Suppressor macrophage (primary cell): ENCODE measurements around the gene HSFX3.
A peak's percentile ranks its signal among the peaks of the same experiment; 100 is the strongest.
"Not testable (repeated sequence)": the region's sequence is repeated elsewhere in the genome, so short reads cannot be mapped to it uniquely, and the experiment has no call there.

Experiments
- DNase-seq, 4 experiments: peaks; one replicate each; pipeline ENCODE4 v3.0.0-alpha.2; 2020 to 2022
- total RNA-seq, 17 experiments: gene quantifications; one replicate each; lab custom pipeline; 2026; ENCODE audit warnings: mixed read lengths in 6 of 17, inconsistent platforms in 3 of 17; lab: John Stamatoyannopoulos, UW

The HSFX3 gene, protein sequence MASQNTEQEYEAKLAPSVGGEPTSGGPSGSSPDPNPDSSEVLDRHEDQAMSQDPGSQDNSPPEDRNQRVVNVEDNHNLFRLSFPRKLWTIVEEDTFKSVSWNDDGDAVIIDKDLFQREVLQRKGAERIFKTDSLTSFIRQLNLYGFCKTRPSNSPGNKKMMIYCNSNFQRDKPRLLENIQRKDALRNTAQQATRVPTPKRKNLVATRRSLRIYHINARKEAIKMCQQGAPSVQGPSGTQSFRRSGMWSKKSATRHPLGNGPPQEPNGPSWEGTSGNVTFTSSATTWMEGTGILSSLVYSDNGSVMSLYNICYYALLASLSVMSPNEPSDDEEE
- total RNA-seq, result 0 reads per million in 17 experiments

DNA sequence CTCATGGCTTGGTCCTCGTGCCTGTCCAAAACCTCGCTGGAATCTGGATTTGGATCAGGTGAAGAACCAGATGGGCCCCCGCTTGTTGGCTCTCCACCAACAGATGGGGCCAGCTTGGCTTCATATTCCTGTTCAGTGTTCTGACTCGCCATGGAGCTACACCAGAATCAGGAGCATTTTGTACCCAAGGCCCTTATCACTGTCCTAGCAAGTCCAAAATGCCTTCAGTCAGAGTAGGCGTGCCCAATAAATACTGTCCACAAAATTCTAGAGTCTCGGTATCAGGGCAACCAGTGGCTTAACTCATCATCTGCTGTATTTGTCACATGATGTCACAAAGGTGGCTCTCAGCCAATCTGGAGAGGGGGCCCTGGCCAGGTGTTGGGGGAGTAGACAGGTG, at the start of gene HSFX3:
Gene HSFX3 (minus strand): TSS at position 224 of the 400 bp plus-strand sequence. CDS start 72 bp downstream, at position 152.
- not testable (repeated sequence) for DNase-seq

DNA sequence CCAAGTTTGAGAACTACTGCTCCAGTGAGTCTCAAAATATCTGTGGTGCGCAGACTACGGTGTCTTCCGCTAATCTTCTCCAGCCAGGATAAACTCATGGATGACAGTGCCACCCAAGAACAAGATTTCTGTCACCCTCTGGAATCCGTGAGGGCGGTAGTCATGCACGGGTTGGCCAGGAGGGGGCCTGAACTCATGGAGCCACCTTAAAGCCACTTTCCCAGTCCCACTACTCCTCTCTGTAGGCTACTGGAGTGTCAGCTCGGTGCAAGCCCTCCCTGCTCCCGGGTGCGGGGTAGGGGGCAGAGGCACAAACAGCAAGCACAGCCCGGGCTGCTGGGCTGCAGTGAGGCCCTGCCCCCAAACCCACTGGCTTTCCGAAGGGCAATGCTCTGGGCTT, 48.9 kb upstream of the HSFX3 start:
- DNase-seq, result not testable (repeated sequence)

DNA sequence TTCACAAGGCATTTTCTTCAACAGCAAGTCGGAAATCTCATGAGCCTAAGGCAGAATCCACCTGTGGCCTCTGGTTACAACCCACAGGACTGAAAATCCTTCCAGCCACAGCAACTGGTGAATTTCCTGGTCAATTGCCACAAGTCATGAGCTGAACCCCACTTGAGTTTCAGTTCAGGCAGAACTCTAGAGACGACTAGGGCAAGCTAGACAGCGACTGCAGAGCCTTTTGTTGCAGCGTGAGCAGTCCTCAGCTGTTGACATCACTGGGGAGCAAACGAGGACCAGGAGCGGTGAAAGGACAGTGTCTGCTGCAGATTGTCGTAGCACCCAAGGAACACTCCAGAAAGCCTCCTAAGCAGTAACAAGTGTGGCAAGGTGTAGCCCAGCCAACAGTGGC, 46.2 kb upstream of the HSFX3 start:
- DNase-seq, result not testable (repeated sequence)

DNA sequence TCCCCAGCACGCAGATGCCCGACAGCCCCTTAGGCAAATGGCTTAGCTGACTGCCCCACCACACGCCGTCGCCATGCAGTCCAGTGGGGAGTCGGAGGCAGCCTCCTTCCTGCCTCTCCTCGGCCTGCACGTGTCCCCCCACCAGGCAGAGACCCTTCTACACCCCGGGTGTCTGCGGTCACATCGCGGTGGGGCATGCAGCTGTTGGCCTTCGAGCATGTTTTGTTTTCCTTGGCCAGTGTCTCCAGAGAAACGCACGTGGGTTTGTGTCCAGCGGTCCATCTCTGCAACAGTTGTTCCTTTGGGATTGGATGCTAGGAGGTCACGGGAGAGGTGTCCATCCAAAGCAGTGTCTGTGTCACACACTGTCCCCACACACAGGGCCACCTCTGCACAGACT, 45.5 kb upstream of the HSFX3 start, which contains the start of gene HSFX2:
Gene HSFX2 (minus strand): TSS at position 101 of the 400 bp plus-strand sequence. CDS start 614 bp downstream, outside the sequence.
- not testable (repeated sequence) for DNase-seq

DNA sequence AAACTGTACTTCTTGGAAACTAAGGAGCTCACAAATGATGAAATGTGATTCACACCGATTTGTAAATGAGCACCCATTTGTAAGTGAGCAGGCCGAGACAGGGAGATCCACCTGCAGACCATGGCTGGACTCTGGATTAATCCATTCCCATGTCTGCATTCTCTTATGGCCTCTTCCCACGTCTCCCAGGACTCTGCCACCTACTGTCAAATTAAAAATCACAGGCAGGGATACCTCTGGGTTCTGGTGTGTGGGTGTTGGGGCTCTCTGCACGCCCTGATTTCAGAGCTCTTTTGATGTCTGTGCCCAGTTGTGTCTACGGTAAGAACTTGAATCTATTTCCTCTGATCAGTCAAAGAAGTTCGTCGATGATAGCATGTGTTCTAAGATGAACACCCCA, 41.3 kb upstream of the HSFX3 start:
- not testable (repeated sequence) for DNase-seq

DNA sequence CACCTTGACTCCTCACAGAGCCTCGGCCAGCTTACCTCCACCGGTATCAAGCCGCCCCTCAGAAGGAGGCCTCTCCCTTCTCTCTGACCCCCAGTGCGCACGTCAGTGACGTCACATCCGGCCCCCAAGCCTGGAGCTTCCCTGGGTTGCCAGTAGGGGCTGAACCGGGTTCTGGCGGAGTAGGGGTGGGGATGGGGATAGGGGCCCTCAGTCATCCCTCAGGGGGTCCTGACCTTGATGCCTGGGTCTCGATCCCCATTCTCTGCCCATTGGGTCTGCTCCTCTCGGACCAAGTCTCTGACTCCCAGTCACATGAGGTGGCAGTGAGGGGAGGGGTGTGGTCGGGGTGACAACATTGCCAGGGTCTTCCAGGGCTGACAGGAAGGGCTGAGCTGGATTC, 37.6 kb upstream of the HSFX3 start, which contains the start of gene MAGEA9B:
Gene MAGEA9B (minus strand): TSS at position 101 of the 400 bp plus-strand sequence. CDS start 4,280 bp downstream, outside the sequence.
- DNase-seq, result not testable (repeated sequence)

DNA sequence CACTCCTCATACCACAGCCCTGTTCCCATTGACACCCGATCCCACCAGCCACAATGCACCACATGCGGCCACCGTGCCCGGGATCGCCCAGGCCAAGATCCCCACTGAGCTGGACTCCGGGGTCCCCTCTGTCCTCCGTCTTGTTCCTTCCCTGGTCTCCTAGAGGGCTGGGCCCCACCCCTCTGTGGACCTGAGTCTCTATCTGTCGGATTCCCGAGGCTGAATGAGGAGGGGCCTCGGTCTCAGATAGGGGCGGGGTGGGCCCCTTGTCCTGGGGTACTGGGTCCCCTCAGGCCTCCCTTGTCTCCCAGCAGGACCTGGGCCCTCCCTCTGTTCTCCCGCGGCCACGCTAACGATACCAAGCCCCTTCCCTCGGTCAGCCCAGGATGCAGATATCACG, 35.9 kb upstream of the HSFX3 start:
- not testable (repeated sequence) for DNase-seq

DNA sequence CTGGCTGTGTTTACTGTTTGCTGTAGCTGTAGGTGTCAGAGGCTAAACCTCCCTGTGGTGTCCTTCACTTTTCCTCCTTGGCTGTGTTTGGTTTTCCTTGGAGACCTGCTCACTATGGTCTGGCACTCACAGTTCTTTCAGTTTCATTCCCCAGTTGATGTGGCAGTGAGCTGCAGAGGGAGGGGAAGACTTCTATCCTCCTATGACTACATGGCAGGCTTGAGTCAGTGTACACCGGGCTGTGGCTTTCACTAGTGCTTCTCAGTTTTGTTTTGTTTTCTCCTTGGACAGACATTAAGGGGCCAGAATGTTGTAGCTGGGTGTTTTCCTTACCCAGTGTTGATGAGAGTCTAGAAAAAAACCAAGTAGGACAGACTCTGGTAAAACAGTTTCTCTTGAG, 23.7 kb upstream of the HSFX3 start:
- DNase-seq, result not testable (repeated sequence)

DNA sequence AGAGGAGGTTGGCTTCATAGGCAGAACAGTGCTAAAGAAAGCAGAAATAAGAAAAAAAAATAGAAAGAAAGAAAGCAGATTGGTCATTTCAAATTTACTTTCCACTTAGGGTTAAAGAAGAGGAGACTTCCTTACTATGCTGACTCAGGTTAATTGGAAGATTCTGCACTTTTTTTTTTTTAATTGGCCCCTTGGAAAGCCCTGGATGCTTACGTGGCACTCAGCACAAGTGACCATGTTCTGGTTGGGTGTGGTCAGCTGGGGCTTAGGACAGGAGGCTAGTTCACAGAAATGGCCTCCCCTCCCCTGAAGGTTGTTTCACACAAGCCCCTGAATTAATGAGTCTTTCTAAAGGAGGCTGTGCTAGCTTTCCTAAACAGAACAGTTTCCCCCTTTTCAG, 23.0 kb upstream of the HSFX3 start:
- no peak for DNase-seq

DNA sequence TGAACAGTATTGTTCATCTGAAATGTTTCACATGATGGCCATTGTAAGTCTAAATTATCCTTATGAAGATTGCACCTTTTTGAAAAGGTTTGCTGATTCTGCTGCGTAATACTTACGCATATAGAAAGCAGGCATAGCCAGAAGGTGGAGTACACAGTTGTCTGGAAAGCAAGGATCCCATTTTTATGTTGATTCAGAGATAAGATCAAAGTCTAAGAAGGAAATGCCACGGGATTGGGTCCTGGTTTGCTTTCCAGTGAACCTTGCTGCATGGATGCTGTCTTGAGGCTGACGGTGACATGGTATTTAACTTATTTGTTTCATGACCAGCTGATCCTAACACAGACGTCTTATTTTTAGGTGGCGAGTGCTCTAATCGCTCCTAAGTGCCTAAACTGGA, 22.0 kb upstream of the HSFX3 start:
- DNase-seq, result no peak

DNA sequence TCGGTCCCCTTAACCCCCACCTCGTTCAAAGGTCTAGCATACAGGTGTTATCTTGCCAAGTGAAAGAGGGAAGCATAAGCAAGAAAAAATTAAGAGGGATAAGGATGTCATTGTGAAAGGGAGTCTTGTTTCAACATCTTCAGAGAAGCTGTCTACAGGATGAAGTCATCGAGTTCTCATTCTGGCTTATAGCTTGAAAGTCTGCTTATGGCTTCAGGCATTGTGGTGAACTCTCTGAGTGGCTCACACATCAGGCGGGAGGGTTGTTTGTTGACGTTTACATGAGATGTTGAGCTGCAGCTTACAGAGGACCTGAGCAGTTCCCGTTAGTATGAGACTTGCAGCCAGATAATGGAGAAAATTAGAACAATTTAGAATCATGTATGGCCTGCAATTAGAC, 20.9 kb upstream of the HSFX3 start:
- DNase-seq, result peak in 2 of 4 experiments; percentile 2 to 3

DNA sequence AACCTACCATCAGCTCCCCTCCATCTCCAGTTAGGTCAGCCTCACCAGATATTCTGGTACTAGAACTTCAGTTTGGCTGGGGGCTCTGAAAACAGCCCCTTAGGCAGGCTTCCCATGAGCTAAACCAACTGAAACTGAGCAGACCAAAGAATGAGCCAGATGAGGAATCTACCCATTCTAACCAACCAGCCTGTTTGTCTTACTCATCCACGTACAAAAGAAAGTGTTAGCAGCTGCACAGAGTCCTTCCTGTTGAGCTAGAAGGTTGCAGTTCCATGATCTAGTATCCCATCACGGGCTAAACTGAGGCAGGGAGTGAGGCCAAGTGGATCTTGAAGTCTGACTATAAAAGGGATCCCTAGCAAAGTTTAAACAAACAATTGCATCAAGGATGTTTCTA, 20.0 kb upstream of the HSFX3 start:
- no peak for DNase-seq

DNA sequence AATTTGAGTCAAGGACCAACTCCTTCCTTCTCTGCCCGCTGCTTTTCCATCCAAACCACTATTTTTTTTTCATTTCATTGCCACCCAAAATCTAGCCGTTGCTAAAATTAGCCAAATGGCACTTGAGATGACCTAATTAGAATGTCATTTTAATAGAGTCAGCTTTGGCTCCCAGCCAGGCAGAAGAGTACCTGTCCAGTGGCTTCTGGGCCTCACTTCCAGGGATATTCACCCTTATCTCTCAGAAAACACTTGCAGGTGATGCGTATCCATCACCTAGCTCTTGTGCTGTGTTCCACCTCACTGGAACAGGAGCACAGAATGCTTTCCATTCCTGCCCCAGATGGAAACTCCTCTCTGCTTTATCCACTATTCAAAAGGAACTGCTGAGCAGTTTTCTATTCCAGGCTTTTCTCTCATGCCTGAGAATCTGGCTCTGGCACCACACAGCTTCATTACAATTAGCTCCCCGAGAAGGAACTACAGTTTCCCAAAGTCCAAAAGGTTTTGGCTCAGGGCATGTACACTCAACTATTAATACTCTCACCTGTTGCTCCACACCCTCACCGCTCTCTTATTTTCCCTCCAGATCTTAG, 19.1 kb upstream of the HSFX3 start:
- no peak for DNase-seq

DNA sequence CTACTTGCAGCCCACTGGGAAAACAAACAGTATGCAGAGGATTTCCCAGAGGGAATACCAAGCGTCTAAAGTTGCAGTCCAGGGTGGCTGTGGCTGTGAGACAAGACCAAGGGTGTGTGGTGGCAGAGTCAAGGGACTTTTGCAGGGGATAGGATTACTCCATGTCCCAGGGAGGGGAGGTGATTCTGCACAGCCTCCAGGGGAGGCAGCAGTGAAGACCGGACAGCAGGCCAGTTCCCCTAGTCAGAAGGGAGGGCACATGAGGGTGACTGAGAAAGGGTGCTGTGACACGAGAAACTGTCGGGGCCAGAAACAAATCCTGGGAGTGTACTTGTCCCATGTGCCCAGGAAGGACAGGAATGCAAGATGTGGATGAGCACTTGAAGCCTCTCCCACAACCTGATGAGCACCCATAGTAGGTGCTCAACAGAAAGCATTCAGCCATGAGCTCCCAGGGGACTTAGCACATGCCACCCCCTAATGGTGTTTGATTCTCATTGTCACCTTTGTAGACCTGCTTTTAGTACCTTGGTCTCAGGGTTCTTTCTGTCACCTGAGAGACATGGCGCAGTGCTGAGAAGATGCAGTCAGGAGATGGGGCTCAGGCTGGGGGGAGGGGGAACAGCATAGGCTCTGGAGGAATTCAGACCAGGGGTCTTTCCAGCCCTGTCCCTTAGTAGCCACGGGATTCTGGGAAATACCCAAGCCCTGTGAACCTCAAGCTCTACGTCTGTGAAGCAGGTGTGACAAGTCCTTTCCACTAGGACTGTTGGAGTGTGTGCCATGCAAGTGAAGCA, 18.1 kb upstream of the HSFX3 start:
- DNase-seq, result no peak

DNA sequence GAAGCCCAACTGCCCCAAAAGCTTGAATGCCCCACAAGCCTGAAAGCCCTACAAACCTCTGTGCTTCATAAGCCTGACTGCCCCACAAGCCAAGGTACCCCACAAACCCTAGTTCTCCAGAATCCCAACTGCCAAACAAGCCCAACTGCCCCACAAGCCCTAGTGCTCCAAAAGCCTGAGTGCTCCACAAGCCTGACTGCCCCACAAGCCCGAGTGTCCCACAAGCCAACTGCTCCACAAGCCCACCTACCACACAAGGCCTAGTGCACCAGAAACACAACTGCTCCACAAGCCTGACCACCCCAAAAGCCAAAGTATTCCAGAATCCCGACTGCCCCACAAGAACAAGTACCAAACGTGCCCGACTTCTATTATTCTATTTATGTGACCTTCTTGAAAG, 13.6 kb upstream of the HSFX3 start:
- no peak for DNase-seq

DNA sequence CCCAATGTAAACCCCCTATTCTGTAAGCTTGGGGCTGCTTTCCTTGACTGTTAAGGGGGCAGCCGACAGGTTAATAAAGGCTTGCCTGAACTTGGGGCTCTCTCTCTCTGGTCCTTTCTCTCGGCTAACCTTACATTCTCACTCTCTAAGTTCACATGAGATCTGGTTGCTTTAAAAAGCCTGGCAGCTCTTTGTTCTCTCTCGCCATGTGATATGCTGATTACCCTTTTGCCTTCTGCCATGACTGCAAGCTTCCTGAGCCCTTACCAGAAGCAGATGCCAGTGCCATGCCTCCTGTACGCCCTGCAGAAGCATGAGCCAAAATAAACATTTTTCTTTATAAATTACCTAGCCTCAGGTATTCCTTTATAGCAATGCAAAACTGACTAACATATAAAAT, 5.5 kb upstream of the HSFX3 start:
- DNase-seq, result not testable (repeated sequence)

DNA sequence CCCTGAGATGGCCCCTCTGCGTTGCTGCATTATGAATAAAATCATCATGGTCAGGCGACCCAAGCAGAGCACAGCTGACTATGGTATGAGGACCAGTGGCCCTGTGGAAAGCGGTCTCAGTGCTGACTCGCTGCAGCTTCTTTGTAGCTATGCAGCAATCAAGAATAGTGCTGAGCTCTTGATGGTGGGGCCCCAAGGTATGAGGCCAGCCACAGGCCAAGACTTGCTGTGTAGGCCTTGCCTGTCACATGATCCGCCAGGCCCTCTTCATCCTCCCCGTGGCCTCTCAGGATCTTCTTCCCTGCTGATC, 2.2 kb upstream of the HSFX3 start:
- DNase-seq, result not testable (repeated sequence)

DNA sequence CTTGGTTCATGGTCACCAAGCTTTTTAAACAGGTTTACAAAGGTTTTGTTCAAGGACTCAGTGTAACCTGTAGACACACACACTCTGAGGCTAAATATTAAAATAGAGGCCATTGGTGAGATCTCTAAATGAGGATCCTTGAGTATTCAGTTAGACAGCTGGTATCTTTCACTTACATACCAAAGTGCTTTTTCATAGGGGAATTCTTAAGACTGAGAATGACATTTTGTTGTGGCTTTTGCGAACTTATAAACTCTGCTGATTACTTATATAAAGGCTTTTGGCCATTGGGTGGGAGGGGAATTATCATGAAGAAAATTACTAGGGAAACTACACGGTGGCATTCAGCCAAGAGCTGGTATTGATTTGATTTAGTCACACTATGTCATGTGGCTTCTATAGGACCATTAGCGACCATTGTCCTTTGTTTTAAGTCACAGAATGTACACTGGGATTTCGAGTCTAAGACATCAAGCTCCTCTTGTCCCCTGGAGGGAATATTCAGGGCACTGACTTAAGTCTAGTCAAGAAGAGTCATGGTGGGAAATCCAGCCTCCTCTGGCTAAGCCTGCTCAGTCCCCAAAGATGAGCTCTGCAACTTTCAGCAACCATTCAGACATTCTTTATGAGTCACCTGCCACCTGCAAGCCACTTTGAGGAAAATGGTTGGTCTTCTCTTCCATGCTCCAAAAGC, 1.7 kb upstream of the HSFX3 start:
- not testable (repeated sequence) for DNase-seq

DNA sequence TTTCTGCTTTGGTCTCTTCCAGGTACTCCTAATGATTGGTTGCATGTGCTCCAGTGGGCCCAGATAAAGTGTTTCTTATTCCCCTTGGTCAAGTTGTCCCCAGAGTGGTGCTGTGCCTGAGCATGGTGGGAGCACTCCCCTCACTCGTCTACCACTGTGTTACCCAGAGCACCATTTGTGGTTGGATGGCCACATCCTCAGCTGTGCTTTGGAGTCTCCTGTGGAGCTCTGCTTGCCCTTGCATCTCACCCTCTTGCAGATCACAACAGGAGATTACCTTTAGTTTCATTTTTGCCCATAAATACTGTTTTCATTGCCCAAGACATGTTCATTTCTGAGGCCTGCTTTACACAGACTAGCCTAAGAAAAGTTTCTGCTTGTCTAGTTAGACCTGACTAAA, 730 bp upstream of the HSFX3 start:
- DNase-seq, result not testable (repeated sequence)

DNA sequence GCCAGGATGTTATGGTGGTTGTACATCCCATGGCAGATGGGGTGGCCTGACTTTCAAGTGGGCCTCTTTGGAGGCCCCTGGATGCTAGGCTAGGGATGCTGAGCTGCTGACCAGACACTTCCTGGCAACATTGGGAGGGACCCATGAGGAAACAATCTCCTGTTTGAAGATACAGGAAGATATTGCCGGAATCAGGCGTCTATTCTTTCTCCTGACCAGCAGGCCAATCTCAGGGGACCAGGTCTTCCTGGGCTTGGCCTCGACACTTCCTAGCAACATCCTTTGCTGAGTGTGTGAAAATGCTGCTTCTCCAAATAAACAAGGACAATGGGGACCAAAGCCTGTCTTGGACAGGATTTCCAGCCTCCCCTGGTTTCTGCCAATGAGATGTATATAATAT, 1.9 kb downstream of the HSFX3 start:
- DNase-seq, result not testable (repeated sequence)

DNA sequence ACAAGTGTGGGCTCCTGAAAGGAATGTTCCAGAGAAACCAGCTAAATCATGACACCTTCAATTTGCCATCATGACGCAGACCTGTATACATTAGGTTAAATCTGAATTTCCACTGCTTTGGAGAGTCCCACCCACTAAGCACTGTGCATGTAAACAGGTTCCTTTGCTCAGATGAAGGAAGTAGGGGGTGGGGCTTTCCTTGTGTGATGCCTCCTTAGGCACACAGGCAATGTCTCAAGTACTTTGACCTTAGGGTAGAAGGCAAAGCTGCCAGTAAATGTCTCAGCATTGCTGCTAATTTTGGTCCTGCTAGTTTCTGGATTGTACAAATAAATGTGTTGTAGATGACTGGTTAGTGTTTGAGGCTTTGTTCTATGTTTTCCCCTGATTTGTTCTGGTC, 2.8 kb downstream of the HSFX3 start:
- DNase-seq, result not testable (repeated sequence)
